Measurements from ENCODE around the gene HNRNPR.
"Not testable (repeated sequence)": the region's sequence is repeated elsewhere in the genome, so short reads cannot be mapped to it uniquely, and the experiment has no call there.

HNRNPR gene

DNA sequence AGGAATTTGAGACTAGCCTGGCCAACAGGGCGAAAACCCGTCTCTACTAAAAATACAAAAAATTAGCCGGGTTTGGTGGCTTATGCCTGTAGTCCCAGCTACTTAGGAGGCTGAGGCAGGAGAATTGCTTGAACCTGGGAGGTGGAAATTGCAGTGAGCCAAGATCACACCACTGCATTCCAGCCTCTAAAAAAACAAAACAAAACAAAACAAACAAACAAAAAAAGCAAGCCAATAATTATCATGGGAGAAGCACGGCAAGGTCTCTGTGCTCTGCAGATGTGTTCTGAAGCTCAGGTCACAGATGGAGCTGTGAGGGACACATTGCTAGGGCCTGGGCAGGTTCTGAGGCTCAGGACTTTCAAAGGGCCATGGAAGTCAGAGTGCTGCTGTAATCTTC lies 36.2 kb upstream of the HNRNPR start:
- not testable (repeated sequence) for H3K36me3 ChIP-seq (ENCODE audit: control insufficient read depth in 1 of 2, insufficient read depth in 2 of 2, low read length in 2 of 2); H3K9me3 ChIP-seq (ENCODE audit: control insufficient read depth in 1 of 2, low read length in 2 of 2); H3K27ac ChIP-seq (ENCODE audit: low read length); H3K27me3 ChIP-seq (ENCODE audit: low read depth, low read length); H3K4me3 ChIP-seq (ENCODE audit: low read depth in 1 of 2, low read length in 2 of 2)
- H3K4me1 ChIP-seq (ENCODE audit: control insufficient read depth in 1 of 2, insufficient read depth in 2 of 2, low read length in 2 of 2), result peaks cover 0 to 30% of the 10 kb centered on the region in 2 donors

- no peaks in the 10 kb centered on the region for H3K36me3 ChIP-seq (ENCODE audit: control insufficient read depth in 1 of 2, insufficient read depth in 2 of 2, low read length in 2 of 2)
- no peak overlapping the region for H3K4me3 ChIP-seq (ENCODE audit: low read depth in 1 of 2, low read length in 2 of 2)
- no peaks in the 10 kb centered on the region for H3K9me3 ChIP-seq (ENCODE audit: control insufficient read depth in 1 of 2, low read length in 2 of 2)
- peaks cover 0 to 19% of the 10 kb centered on the region in 2 donors for H3K4me1 ChIP-seq (ENCODE audit: control insufficient read depth in 1 of 2, insufficient read depth in 2 of 2, low read length in 2 of 2)
- peak overlapping the region; percentile 79 for H3K27ac ChIP-seq (ENCODE audit: low read length)
- H3K27me3 ChIP-seq (ENCODE audit: low read depth, low read length), result no peaks in the 10 kb centered on the region
Observed at GRCh38 chr1:23376890-23377811, 33.1 kb upstream of the HNRNPR start.

GRCh38 chr1:23374079-23374735 lies 30.1 kb upstream of the HNRNPR start:
- H3K27me3 ChIP-seq (ENCODE audit: low read depth, low read length); H3K36me3 ChIP-seq (ENCODE audit: control insufficient read depth in 1 of 2, insufficient read depth in 2 of 2, low read length in 2 of 2); H3K4me3 ChIP-seq (ENCODE audit: low read depth in 1 of 2, low read length in 2 of 2); H3K9me3 ChIP-seq (ENCODE audit: control insufficient read depth in 1 of 2, low read length in 2 of 2); H3K27ac ChIP-seq (ENCODE audit: low read length): not testable (repeated sequence)
- peaks cover 12 to 41% of the 10 kb centered on the region in 2 donors for H3K4me1 ChIP-seq (ENCODE audit: control insufficient read depth in 1 of 2, insufficient read depth in 2 of 2, low read length in 2 of 2)

DNA sequence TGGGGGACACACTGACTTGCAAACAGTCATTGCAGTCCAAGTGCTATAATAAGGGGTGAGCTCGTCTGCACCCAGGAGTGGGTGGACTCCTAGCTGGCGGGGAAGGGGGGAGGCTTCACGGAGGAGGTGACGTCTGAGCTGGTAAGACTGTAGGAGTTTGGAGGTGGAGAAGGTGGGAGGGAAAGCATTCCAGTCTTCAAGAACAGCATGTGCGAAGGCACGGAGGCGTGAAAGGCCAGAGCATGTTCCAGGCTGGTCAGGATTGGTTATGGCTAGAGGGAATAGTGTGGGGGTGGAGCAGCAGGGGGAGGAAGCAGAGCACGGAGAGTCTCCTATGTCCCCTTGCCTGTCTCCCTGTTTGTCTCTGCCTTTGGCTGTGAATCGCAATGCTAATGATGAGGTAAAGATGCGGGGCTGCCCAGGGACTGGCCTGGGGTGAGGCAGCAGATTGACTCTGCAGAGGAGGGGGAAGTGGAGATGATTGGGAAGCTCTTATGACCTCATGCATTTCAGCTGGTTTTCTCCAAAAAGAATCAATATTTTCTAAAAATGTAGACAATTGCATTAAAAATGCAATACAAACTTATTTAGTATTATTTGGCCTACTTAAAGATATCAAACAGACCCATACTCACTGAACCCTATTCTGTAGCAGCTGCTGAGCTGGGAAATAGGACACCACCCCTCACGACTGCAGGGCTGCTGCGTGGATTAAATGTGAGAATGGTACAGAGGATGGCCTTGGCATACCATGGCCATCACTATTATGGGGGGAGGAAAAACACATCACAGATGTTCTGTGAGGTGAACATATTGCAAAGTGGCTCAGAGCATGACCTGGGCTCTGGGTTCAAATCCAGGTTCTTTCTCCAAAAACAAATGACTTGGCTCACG lies 28.1 kb upstream of the HNRNPR start:
- Histone ChIP-seq H3K36me3 (ENCODE audit: control insufficient read depth in 1 of 2, insufficient read depth in 2 of 2, low read length in 2 of 2) (peaks cover 0 to 4% of the 10 kb centered on the region in 2 donors), H3K27ac (ENCODE audit: low read length) (no peak overlapping the region), H3K4me1 (ENCODE audit: control insufficient read depth in 1 of 2, insufficient read depth in 2 of 2, low read length in 2 of 2) (peaks cover 18 to 39% of the 10 kb centered on the region in 2 donors), H3K4me3 (ENCODE audit: low read depth in 1 of 2, low read length in 2 of 2) (no peak overlapping the region), H3K9me3 (ENCODE audit: control insufficient read depth in 1 of 2, low read length in 2 of 2) (no peaks in the 10 kb centered on the region), H3K27me3 (ENCODE audit: low read depth, low read length) (no peaks in the 10 kb centered on the region)

DNA sequence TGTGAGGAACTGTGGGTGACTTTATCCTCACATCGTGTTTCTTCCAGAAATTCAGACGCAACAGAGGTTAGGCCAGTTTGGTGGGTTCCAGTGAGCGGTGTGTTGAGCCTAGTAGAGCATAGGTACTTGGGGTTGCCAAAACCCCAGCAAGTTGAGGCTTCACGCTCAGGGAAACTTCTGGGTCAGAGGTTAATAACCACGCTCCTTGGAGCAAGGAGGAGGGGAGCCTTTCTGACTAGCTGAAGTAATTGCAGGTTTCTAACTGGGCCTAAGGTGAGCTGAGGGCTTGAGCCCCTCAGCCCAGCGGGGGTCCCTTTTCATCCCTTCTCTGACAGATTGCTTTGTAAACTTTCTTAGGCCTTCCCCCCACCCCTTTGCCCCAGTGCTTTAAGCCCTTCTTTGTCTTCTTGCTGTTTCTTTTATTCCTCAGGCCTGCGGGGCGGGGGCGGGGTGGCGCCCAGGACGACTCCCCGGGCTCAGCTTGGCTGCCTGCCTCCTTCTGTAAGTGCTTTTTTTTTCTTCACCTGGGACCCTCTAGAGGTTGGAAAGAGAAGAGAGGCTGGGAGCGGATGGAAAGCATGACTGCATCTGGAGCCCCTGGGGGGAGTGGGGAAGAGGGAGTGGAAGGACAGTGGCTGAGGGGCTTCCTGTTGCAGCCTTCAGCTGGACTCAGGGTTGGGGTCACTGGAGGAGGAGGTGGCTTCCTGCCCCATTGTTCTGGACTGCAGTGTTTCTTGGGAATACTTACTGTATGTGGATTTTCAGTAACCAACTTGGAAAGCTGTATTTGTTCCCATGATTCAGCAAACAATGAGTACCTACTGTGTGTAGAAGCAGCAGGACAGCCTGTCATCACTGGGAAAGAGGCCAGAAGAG lies 26.9 kb upstream of the HNRNPR start:
- Histone ChIP-seq H3K4me1 (ENCODE audit: control insufficient read depth in 1 of 2, insufficient read depth in 2 of 2, low read length in 2 of 2) (peaks cover 26 to 44% of the 10 kb centered on the region in 2 donors), H3K4me3 (ENCODE audit: low read depth in 1 of 2, low read length in 2 of 2) (peak overlapping the region; percentile 78 to 99), H3K27ac (ENCODE audit: low read length) (peak overlapping the region; percentile 99), H3K9me3 (ENCODE audit: control insufficient read depth in 1 of 2, low read length in 2 of 2) (no peaks in the 10 kb centered on the region), H3K36me3 (ENCODE audit: control insufficient read depth in 1 of 2, insufficient read depth in 2 of 2, low read length in 2 of 2) (peaks cover 0 to 12% of the 10 kb centered on the region in 2 donors), H3K27me3 (ENCODE audit: low read depth, low read length) (no peaks in the 10 kb centered on the region)

GRCh38 chr1:23370330-23370708 lies 26.2 kb upstream of the HNRNPR start:
- Histone ChIP-seq H3K4me1 (ENCODE audit: control insufficient read depth in 1 of 2, insufficient read depth in 2 of 2, low read length in 2 of 2) (peaks cover 26 to 44% of the 10 kb centered on the region in 2 donors), H3K9me3 (ENCODE audit: control insufficient read depth in 1 of 2, low read length in 2 of 2) (no peaks in the 10 kb centered on the region), H3K36me3 (ENCODE audit: control insufficient read depth in 1 of 2, insufficient read depth in 2 of 2, low read length in 2 of 2) (peaks cover 0 to 14% of the 10 kb centered on the region in 2 donors), H3K27me3 (ENCODE audit: low read depth, low read length) (no peaks in the 10 kb centered on the region), H3K27ac (ENCODE audit: low read length) (peak overlapping the region; percentile 99), H3K4me3 (ENCODE audit: low read depth in 1 of 2, low read length in 2 of 2) (peak overlapping the region; percentile 78 to 99)

DNA sequence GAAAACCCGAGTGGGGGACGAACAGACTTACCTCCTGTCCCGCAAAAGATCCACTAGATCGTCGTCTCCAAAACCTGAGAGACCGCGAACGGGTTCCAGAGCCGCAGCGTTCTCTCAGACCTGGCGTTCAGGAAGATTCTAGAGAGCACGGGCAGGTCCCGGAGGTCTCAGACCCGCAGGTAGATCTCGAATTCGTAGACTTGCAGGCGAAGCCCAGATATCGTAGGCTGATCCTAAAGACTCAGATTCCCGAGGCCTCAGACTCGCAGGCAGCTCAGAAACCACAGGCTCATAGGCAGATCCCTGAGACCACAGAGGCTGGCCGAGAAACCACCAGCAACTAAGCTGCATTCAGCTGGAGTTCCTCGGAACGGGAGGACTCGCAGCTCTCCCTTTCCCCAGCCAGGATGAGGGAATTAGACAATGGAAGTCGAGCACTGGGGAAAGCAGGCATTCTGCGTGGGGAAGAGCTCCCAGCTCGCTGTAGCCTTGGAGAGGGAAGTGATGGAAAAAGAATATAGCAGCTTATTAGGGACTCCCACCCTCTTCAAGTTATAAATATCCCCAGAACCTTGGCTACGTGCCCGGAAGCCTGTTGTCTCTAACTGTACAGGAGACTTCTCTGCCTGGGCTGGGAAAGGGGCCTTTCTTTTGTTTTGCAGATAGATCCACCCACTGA lies 25.4 kb upstream of the HNRNPR start, which contains the start of gene ZNF436:
Gene ZNF436 (minus strand): TSS at position 502 of the 679 bp plus-strand sequence. CDS start 1,831 bp downstream, outside the sequence.
- Histone ChIP-seq H3K27ac (ENCODE audit: low read length) (peak within 1 kb of the TSS; percentile 99), H3K36me3 (ENCODE audit: control insufficient read depth in 1 of 2, insufficient read depth in 2 of 2, low read length in 2 of 2) (peaks cover 0 to 19% of the 10 kb centered on the region in 2 donors), H3K4me3 (ENCODE audit: low read depth in 1 of 2, low read length in 2 of 2) (peak within 1 kb of the TSS; percentile 78 to 99), H3K4me1 (ENCODE audit: control insufficient read depth in 1 of 2, insufficient read depth in 2 of 2, low read length in 2 of 2) (peaks cover 26 to 44% of the 10 kb centered on the region in 2 donors), H3K27me3 (ENCODE audit: low read depth, low read length) (no peaks in the 10 kb centered on the region), H3K9me3 (ENCODE audit: control insufficient read depth in 1 of 2, low read length in 2 of 2) (peaks cover 3% of the 10 kb centered on the region in 2 donors)

DNA sequence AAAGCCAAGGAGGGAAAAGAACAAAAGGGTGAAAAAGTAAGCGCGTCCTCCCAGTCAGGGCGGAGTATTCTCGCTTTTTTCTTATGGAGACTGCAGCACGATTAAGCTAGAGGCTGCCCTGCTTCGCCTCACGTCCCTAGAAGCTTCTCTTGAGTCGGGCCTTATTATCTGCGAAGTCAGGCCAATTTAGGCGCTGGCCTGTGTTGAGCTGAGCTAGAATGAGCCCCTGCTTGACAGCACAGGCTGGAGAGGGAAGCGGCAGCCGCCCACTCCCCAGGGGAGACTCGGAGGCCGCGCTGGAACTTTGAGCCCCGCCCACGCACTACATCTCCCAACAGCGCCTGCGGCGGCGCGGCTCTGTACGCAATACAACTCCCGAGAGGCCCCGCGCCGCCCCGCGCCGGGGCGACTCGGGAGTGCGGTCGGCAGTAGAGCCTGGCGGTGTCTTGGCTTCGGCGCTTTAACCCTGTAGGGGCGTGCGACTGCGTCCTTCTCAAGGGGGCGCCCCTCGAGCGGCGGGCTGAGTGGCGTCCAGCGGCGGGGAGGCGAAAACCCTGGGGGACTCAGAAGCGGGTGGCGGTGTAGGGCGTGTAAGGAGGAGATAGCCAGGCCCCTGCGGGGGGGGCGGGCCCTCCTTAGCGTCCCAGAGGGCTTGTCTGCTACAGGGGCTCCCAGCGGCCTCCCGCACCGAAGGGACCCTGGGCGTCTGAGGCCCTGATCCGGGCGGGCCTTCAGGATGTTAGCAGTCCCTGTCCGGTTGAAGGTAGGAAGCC lies 24.7 kb upstream of the HNRNPR start:
- H3K36me3 ChIP-seq (ENCODE audit: control insufficient read depth in 1 of 2, insufficient read depth in 2 of 2, low read length in 2 of 2), result peaks cover 0 to 26% of the 10 kb centered on the region in 2 donors
- peak overlapping the region; percentile 78 to 99 for H3K4me3 ChIP-seq (ENCODE audit: low read depth in 1 of 2, low read length in 2 of 2)
- H3K27ac ChIP-seq (ENCODE audit: low read length), result peak overlapping the region; percentile 99
- no peaks in the 10 kb centered on the region for H3K27me3 ChIP-seq (ENCODE audit: low read depth, low read length)
- peaks cover 4 to 9% of the 10 kb centered on the region in 2 donors for H3K9me3 ChIP-seq (ENCODE audit: control insufficient read depth in 1 of 2, low read length in 2 of 2)
- H3K4me1 ChIP-seq (ENCODE audit: control insufficient read depth in 1 of 2, insufficient read depth in 2 of 2, low read length in 2 of 2), result peaks cover 26 to 44% of the 10 kb centered on the region in 2 donors

GRCh38 chr1:23367791-23368561 lies 23.9 kb upstream of the HNRNPR start:
- Histone ChIP-seq H3K4me3 (ENCODE audit: low read depth in 1 of 2, low read length in 2 of 2) (peak overlapping the region; percentile 78 to 99), H3K9me3 (ENCODE audit: control insufficient read depth in 1 of 2, low read length in 2 of 2) (peaks cover 8 to 17% of the 10 kb centered on the region in 2 donors), H3K36me3 (ENCODE audit: control insufficient read depth in 1 of 2, insufficient read depth in 2 of 2, low read length in 2 of 2) (peaks cover 6 to 34% of the 10 kb centered on the region in 2 donors), H3K4me1 (ENCODE audit: control insufficient read depth in 1 of 2, insufficient read depth in 2 of 2, low read length in 2 of 2) (peaks cover 26 to 44% of the 10 kb centered on the region in 2 donors), H3K27ac (ENCODE audit: low read length) (peak overlapping the region; percentile 99), H3K27me3 (ENCODE audit: low read depth, low read length) (no peaks in the 10 kb centered on the region)
